HG03060 (cell line): ENCODE results near the gene ALDH1L2.

ENCODE experiments used
- ATAC-seq: cut with Tn5 transposase; IDR thresholded peaks from one replicate; pipeline ENCODE4 v1.9.1; 2021; ENCODE audit warnings: low read depth, moderate number of reproducible peaks; ENCODE audit not compliant: unreplicated experiment

The ALDH1L2 gene

DNA sequence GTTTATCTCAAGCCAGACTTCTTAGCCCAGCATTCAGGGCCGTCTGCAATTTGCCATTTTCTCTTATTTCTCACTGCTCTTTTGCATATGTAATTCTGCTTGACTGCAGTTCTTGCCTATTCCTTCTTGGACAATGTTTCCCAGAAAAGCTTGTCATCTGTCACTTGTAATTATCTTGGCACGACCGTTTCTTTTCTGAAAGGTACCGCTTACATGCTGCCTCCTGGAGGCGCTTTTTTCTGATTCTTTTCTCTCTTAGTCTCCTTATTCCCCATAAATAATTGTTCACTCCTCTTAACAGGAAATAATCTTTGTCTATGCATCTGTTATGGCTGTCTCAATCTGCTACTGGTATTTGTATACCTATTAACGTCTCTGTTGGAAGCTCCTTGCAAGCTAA is 1.2 kb upstream of the ALDH1L2 start:
- ATAC-seq, result no peak

DNA sequence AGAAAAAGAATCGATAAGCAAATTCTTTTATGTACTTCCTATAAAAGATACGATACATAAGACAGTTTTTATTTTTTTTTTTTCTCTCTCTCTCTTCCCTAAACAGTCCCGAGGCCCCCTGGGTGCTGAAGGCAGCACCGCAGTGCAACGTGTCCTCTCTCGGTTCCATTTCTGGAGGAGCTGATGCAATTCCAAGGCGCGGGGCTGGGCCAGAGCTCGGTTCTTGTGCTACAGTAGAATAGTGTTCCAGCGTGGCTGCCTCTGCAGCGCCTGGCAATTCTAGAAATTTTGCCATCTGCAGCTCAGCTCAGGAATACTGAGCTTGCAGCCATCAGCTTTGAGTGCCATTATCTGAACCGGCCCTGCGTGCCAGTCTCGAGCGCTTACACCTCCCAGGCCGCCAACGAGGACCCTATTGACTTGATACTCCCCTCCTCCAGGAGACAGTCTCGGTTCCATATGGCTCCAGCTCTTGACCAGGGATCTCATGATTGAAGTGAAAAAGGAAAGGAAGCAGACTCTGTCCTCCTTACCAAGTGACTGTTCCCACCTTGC is 630 bp downstream of the ALDH1L2 start:
- ATAC-seq, result no peak

DNA sequence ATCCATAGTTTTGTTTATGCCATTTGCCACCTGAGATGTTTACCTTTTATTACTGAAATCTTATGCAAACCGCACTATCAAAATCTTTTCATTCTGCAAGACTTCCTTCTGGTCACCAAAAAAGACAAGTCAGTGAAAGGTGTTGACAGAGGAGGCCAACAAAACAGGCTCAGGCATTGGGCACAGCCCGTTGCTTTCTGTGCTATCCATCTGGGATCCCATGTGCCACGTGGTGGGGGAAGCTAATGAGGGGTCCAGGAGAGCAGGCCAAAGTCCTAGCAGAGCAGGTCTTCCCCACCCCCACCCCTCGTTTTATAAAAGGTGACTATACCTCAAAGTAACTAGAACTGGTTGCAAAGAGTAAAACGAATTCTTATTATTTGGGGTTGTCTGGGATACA is 1.2 kb downstream of the ALDH1L2 start:
- no peak for ATAC-seq

DNA sequence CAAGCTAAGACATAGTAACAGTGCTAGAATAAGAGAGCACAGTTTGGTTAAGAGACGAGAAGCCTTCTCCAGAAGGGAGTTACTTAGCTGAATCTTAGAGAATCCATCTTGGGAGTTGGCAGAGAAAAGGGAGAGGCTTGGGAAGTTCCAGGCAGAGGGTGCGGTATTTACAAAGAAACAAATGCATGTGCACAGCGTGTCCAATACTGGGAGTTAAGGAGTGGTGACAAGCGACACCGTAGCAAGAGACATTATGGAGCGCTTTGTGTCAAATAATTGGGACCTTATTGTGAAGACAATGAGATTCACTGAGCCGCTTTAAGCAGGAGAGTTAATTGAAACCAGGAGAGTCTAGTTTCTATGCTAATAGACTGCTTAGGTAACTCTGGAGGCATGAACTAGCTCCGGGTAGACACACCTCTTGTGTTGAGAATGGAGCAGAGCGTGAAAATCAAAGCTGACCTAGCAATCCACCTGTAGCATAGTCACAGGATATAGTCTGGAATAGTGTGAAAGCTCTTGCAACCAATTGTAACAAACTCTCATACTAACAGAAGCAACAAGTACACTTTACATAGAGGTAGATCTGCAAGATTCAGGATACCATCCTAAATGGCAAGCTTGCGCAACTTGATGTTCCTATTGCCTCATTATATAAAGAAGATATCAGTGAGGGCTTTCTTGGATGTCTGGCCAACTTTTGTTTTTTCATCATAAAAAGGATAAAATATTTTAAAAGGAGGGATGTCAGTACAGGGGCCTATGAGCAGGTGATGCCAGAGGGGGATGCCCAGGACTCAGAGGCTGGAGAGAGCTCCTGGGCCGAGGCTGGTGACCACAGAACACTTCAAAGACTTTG is 5.3 kb downstream of the ALDH1L2 start:
- no peak for ATAC-seq

DNA sequence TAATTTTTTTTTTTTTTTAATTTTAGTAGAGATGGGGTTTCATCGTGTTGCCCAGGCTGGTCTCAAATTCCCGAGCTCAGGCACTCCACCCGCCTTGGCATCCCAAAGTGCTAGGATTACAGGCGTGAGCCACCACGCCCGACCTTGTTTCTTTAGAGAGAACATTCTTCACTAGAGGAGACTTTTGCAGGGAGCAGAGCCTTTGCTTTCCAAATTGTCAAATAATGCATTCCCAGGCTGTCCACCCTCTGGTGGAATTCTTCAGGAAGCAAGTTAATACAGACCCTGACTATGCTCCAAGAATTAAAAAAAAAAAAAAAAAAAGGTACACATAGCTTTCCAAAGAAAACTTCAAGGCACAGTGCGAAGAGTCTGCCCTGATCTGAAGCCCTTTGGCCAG is 6.8 kb downstream of the ALDH1L2 start:
- ATAC-seq, result no peak

DNA sequence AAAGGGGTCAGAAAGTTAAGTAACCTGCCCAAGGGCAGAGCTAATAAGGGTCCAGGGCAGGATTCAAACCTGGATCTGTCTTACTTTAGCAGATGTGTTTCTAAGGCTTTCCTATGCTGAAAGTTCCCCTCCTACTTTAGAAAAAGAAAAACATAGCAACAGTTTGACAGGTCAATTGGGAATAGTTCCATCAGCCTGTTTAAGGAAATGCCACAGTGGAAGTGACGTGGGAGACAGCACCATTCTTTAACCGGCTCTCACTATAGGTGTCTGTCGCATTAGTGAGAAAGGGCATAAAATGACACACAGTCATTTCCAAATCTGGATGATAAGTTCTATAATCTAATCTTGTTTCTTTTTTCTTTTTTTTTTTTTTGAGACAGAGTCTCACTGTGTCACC is 7.3 kb downstream of the ALDH1L2 start:
- ATAC-seq, result no peak

DNA sequence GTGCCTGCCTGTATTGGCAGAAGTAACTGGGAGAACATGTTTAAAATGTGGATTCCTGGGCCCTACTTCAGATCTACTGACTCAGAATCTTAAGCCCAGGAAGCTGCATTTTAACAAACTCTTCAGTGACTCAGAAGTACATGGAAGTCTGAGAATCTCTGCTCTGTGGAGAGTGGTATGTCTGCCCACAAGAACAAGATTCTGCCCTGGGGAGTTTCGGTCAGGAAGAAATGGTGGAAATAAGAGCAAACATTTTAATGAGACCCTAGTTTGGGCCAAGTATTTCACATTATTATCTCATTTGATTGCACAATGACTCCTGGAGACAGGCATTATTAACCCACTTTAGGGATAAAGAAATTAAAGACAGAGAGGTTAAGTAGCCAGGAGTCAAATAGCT is 8.2 kb downstream of the ALDH1L2 start:
- ATAC-seq, result no peak

DNA sequence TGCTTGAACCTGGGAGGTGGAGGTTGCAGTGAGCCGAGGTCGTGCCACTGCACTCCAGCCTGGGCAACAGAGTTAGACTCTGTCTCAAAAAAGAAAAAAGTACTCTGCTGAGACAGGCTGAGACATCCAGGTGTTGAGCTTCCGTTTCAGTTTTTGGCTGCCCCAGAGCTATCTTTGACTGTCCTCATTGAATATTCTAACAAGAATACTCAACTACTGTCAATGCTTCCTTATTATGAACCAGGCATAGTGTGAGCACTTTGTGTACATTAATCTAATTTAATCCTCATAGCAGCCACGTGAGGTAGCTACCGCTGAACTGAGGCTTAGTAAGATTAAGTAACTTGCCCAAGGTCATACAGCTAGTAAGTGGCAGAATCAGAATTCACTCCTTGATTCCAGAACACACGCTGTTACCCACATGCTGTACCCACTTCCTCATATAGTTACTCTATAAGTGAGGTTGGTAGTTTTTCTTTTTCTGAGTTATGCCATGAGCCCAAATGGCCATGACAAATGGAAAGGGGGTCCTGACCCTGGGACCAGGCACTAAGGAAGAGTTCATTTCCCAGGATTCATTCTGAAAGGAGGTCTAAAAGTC is 11.3 kb downstream of the ALDH1L2 start:
- ATAC-seq, result no peak

DNA sequence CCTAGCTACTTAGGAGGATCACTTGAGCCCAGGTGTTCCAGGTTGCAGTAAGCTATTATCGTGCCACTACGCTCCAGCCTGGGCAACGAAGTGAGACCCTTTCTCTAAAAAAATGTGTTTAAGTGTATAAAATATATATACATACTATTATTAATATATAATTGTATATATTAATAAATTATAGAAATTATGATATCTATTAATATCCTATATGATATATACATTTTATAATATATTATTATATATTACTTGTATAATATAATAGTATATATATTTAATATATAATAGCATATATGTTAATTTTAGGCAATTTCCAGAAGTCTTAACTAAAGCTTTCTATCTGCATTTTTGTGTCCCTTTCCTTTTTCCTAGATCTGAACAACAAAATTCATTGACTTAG is 12.3 kb downstream of the ALDH1L2 start:
- ATAC-seq, result no peak

DNA sequence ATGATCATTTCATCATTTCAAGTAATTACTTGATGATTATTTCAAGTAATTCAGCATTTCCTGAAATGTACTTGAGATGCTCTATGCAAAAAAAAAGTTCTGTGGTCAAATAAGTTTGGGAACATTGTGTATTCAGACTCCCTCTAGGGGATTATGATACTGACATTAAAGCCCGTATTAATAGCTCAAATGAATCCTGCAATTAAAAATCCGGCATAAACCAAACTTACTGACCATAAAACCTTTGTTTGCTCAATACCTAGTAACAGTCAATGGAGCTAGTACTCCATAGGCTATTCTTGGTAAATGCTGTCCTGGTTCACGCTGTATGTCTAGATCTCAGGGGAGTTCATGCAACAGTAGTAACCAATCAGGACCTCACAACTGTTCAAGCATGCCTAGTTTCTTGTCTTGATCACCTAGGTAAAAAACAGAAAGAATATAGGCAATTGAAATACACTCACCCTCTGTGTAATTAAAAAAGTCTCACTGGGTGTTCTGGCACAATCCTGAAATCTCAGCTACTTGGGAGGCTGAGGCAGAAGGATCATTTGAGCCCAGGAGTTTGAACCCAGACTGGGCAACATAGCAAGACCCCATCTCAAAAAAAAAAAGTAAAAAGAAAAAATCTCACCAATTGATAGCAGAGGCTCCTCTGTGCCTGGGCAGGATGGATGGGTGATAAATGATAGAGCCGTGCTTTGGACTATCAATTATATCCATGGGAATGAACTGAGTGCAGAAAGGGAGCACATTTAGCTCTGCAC is 14.1 kb downstream of the ALDH1L2 start:
- no peak for ATAC-seq

DNA sequence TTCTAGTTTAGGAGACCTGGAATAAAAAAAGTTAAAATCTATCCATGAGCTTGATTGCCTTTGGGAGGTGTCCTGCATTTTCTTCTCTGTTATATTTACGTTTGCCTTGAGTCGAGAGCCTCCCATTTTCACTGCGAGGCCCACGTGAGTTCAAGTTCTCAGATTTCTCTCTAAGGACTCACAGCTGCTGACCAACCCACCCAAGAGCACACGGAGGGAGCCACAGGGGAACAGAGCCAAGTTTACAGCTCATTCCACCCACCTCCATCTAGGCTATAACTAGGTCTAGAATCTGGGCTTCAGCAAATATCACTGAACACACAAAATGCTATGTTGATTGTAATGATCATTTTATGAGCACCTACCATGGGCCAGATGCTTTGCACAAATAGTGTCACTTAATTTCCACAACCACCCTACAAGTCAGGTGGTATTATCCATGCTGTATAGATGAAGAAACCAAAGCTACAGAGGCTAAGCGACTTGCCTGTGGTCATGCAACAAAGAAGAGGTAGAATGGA is 16.7 kb downstream of the ALDH1L2 start:
- no peak for ATAC-seq

DNA sequence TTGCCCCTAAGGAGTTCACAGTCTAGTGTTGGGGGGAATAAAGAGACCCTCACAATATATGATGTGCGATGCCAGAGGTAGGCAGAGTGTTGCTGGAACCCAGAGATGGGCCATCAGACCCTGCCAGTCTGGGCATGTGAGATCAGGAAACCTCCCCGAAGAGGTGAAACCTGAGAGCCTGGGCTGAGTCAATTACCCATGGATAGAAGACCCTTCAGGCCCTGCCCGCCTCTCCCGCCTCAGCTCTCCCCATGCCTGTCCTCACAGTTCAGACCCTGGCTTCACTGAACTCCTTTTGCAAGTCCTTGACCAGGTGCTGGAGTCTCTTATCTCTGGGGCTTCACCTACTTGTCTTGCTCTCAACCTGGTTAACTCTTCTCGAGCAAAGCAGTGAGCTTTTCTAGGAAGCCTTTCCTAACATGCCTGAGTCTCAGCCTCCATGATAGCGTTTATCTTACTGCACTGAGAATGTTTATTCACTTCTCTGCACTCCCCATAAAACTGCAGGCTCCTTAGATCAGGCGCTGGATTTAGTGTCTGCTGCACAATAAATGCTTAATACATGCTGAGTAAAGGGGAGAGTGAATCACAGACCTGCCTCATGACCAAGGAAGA is 19.6 kb downstream of the ALDH1L2 start:
- ATAC-seq, result no peak

DNA sequence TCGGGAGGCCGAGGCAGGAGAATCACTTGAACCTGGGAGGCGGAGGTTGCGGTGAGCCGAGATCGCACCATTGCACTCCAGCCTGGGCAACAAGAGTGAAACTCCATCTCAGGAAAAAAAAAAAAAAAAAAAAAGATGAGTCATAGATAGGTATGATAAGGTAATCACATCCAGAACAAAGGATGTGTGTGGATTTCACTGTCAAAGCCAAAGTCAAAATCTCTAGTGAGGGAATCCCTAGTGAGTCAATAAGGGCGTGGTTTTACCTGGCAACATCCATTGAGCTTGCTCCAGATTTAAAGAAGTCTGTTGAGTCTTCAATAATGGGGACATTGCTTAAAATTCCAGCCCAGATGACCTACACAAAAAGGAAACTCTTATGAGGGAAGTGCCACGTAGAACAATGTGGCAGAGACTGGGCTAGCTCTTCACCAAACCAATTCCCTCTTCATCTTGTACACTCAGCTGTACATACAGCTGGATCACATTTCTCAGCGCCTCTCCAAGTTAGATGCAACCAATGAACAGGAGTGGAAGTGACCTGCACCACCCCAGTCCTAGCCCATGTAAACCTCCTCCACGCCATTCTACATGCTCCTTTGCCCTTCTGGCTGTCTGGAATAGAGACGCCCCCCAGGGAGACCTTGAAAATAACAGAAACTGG is 23.4 kb downstream of the ALDH1L2 start:
- no peak for ATAC-seq

DNA sequence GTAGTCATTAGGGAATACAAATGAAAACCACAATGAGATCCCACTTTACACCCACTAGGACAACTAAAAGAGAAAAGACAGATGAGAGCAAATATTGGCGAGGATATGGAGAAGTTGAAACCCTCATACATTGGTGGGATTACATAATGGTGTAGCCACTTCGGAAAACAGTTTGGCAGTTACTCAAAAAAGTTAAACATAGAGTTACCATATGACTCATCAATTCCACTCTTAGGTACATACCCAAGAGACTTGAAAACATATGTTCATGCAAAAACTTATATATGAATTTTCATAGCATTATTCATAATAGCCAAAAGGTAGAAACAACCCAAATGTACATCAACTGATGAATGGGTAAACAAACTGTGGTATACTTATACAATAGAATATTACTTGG is 27.1 kb downstream of the ALDH1L2 start:
- ATAC-seq, result no peak

DNA sequence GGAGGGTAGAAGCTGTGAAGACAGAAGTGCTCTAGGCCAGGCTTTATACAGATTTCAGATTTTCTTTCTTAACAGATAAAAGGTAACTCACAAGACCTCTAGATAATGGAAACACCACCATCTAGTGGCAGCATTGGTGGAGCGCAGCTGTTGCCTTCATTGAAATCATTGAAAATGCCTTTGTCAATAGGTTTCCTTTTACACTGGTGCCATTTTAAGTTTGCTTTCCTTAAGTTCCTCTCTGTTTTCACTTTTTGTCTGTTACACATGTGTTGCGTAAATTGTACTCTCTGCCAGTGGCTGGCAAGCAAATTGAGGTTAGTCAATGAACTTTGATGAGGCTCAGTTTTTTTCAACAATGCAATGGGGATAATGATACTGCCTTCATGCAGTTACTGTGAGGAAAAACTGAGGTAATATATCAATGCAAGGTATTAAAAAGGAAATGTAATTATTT is 31.1 kb downstream of the ALDH1L2 start:
- no peak for ATAC-seq

DNA sequence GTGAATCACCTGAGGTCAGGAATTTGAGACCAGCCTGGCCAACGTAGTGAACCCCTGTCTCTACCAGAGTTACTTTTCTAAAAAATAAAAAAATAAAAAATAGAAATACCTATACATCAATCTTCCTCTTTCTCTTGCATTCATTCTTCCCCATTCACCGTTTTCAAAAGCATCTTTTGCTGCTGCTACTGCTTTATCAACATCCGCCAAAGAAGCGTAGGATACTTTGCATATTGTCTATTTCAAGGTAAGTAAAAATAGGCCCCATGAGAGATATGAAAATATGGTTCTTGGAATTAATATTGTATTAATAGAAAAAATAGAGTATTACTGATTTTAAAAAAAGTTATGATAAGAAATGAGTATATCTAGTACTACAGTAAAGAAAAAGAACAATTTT is 32.3 kb downstream of the ALDH1L2 start:
- ATAC-seq, result no peak

DNA sequence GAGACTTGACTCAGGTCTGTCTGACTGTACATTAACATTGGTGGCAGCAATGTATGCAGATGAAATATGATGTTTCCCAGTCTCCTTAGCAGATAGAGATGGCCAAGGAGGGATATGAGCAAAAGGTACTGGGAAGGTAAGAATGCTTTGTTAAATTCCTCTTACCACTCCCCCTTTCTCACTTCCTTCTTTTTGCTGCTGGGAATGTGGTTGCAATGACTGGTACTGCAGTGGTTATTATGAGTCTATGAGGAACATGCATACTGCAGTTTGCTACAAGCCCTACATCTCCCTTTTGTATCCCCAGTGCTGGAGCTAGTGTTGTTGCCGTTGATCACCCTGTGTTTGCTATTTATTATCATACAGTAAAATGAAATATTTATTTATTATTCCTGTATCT is 35.9 kb downstream of the ALDH1L2 start:
- ATAC-seq, result no peak

DNA sequence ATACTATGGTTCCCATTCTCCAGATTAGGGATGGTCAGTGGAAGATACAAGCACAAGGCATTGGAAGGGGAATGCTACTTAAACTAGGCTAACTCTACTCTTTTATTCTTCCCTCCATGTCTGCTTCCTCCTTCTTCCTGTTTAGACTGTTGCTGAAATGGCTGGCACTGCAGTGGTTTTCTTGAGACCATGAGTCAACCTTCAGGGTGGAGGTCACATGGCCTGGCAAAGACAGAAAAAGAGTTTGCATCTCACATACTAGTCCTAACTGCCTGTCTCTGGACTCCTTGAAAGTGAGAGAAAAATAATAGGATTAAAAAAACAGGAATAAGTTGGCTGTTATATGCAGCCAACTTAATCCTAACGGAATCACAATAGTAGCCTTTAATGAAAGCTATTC is 37.0 kb downstream of the ALDH1L2 start:
- no peak for ATAC-seq

DNA sequence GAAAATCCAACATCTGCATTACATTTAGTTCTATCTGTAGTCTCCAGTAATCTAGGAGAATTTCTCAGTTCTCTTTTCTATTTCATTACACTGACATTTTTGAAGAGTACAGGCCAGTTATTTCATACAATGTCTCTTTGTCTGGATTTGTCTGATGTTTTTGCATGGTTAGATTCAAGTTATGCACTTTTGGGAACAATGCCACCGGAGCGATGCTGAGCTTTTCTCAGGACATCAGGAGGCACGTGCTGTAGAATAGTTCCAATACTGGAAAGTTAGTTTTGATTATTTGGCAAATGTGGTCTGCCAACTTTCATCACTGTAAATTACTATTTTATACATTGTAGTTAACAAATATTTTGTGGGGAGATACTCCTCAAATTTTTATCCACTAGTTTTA is 43.1 kb downstream of the ALDH1L2 start:
- ATAC-seq, result no peak

DNA sequence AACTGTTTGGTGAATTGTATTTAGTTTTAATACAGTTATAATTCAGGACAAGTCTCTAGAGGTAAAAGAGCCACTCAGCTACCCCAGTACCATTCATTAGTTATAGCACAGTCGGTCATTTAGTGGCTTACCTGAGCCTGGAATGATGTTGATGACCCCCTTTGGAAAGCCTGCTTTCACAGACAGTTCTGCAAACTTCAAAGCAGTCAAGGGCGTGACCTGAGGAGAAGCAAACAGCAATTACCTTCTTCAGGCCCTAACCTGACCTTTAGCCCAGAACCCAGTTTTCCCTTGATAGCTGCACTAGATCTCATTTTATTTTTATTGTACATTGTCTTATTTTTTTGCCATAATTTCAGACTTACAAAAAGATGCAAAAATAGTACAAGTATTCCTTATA is 43.8 kb downstream of the ALDH1L2 start:
- ATAC-seq, result no peak
